ENCODE measurements around the gene HAUS3. TPM values are rescaled to one million over a fixed set of nuclear protein-coding genes. Genes with fewer than 3 reads are reported as not detected.

The HAUS3 gene
- total and polyA plus RNA-seq, 2 of the 8 experiments (the other 6 are each of a cell fraction or from before 2014, with no cell fraction given) = 3.2 to 14.8 TPM

GRCh38 chr4:2251073-2251794 lies 9.3 kb upstream of the HAUS3 start (continued):
- TF ChIP-seq ASH2L (IDR thresholded peaks at IDR 0.05; ENCODE audit: low read length) = no peak
- TF ChIP-seq ATF2 (IDR thresholded peaks at IDR 0.05; ENCODE audit: low read length) = no peak
- no peak for TF ChIP-seq BACH1 (IDR thresholded peaks at IDR 0.05; ENCODE audit: low read length)
- TF ChIP-seq TEAD4 (IDR thresholded peaks at IDR 0.05; ENCODE audit: low read depth, low read length) = no peak
